Stimulated activated CD4-positive, alpha-beta T cell treated with anti-CD3 and anti-CD28 coated beads, Interleukin-2, amount 100 ng/mL, for 4 hours (primary cell): ENCODE results near the gene DNM1L.
"Not testable (repeated sequence)": the region's sequence is repeated elsewhere in the genome, so short reads cannot be mapped to it uniquely, and the experiment has no call there.

Source experiments
- DNase-seq: peaks from one replicate; pipeline ENCODE4 v3.0.0-alpha.2; 2020; ENCODE audit warnings: low read depth

The DNM1L gene

DNA sequence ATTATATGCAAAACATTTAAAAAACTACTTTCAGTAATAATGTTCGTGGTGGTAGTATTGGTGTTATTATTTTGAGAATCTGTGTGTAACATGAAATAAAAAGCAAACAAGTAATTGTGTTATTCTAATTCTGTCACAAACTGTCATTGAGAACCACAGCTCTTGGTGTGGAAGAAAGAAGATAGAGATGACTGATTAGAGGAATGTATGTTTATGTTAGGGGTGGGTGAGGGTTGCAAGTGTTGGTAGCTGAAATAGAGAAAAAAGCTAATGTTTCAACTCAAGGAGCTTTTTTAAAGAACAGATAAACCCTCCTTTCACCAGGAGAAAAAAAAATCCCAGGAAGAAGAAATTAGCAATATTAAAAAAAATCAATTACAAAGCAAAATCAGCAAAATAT lies 18.3 kb downstream of the DNM1L start:
- DNase-seq: no peak

DNA sequence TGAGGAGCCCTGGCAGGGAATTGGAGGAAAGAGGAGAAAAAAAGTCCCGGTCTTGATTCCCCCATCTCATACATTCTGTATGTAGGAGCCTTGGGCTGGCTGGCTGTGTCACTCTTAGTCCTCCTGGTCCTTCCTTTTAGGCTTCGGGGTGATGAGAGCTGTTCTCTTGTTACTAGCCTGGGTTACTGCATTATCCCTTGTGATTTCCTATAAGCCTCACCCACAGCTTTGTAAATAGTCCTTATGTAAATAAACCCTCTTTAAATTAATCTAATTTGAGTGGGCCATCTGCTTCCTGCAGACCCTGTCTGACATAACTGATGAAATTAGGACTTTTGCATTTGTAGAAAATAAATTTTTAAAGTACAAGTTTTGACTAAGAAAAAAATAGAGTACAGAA lies 19.2 kb downstream of the DNM1L start:
- DNase-seq: no peak

DNA sequence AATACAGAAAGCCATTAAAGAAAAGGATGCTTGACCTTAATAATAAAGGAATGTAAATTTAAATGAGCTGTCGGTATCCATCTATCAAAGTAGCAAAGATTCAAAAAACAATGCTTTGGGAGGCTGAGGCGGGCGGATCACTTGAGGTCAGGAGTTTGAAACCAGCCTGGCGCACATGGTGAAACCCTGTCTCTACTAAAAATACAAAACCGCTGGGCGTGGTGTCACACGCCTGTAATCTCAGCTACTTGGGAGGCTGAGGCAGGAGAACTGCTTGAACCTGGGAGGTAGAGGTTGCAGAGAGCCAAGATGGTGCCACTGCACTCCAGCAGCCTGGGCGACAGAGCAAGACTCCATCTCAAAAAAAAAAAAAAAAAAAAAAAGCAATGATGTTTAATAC lies 20.3 kb downstream of the DNM1L start:
- not testable (repeated sequence) for DNase-seq

DNA sequence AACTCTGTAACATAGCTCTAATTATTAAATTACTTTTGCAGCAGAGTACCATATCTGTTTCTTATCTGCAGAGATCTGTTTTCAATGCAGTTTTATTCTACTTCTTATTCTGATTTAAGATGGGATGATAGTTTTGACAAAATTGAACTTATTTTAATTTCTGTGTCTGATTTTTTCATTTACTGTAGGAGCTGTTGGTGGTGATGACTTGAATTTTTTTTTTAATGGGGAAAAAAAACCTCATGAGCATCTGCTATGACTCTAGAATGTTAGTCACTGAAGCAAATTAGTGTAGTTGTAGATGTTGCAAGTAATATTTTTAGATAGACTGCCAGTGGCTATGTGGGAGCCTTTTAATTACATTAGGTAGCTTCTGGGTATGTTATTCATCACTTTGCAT lies 23.4 kb downstream of the DNM1L start:
- no peak for DNase-seq

DNA sequence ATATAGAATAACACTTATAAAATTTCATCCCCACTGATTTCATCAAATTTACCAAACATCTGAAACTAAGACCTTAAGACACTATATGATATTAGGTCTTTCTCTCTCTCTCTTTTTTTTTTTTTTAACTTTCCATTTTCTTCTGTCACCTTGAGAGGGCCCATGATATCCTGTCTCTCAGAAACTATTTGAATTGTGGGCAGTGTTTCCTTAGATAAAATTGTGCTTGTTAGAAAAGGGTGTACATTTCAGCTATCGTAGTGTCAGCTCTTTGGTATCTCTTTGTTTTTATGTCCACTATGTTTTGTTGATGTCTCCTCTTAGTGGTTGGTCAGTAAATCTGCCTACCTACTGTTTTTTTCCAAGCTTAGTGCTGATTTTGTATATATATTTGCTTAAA lies 23.8 kb downstream of the DNM1L start:
- DNase-seq: no peak

DNA sequence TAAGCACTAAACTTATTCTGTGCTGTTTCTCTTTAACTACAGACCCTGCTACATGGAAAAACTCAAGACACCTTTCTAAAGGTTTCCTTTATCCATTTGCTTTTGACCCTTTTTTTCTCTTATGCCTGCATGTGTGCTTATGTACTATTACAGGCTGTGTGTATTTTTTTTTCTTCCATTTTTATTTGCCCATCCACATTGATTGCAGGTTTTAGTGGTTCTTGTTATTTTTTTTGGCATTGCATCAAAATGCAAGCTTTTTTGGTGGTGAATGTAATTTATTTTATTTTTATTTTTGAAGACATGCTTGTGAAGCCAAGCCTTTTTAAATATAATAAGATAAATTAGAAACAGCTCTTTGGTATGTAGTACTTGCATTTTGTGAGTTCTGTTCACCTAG lies 26.7 kb downstream of the DNM1L start:
- DNase-seq: no peak

DNA sequence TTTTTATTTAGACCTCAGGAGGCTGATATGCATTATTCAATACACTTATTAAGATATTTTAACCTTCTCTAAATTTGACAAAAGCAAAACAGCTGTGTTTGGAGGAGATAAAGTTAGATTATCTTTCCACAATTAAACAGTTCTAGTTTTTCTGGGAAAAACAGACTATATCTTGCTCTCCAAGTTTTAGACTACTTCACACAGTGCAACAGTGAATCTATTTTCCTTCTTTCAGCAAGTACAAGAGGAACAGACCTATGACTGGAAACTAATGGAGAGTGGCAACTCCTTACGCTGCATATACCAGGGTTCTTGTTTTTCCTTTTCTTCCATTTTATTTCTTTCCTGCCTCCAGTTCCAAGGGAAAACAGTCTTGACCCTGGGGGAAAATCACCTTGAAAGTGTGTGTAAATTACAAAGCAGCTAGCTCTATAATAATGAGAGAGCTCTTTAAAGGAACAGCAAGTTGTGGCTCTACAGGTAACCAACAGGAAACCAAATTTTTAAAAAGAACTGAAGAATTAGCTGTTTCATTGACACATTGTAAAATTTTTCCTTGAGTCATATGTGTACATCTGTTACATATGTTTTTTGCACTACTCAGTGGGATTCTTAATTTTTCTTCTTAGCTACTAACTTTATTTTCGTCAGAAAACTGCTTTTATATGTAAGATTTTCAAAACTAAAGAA lies 27.4 kb downstream of the DNM1L start:
- DNase-seq: no peak

DNA sequence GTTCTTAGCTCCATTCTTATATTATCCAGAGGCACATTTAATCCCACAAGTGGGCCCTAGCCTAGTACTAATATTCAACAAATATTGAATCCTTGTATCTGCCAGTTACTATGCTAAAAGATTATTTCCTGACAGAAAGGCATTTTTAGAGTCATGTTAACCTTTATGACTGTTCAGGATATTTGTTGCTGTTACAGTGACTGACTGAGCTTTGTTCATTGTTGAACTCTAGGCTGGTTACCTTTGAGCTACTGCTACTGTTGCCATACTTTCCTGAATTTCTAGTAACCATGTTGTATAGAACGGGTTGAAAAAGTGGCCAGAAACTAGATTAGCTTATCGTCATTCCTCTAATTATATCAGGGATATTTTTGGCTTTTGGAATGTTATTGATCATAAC lies 29.8 kb downstream of the DNM1L start:
- no peak for DNase-seq

DNA sequence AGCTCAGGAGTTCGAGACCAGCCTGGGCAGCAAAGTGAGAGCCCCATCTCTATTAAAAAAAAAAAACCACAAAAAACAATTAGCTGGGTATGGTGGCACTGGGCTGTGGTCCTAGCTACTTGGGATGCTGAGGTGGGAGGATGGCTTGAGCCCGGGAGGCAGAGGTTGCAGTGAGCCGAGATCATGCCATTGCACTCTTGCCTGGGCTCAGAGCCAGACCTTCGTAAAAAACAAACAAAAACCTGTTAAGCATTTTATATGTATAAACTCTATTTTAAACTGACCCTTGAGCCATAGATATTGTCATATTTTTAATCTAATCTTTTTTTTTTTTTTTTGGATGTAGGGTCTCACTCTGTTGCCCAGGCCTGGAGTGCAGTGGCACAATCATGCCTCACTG lies 35.7 kb downstream of the DNM1L start:
- DNase-seq: no peak

DNA sequence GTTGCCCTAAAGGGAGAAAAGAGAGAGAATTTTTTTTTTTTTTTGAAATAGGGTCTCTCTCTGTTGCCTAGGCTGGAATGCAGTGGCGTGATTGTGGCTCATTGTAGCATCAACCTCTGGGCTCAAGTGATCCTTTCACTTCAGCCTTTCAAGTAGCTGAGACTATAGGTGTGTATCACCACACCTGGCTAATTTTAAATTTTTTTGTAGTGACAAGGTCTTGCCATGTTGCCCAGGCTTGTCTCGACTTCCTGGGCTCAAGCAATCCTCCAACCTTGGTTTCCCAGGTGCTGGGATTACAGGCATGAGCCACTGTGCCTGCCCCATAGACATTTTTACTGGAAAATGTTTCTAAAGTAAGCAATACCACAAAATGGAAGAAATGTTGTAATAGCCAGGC lies 39.8 kb downstream of the DNM1L start:
- no peak for DNase-seq

DNA sequence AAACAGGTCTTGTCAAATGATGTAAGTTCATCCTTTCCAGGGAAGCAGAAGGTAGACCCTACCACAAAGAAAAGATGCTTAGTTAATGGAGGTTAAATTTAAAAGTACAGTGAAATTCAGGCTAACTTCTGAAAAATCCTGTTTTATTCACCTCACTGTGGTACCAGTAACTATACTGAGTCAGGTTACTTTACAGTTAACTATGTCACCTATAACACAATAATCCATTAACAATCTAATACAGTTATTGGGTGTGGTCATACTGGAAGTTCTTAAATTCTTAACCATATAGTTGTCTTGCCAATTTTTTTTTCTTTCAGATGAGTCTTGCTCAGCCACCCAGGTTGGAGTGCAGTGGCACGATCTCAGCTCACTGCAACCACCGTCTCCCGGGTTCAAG lies 46.2 kb downstream of the DNM1L start:
- not testable (repeated sequence) for DNase-seq

DNA sequence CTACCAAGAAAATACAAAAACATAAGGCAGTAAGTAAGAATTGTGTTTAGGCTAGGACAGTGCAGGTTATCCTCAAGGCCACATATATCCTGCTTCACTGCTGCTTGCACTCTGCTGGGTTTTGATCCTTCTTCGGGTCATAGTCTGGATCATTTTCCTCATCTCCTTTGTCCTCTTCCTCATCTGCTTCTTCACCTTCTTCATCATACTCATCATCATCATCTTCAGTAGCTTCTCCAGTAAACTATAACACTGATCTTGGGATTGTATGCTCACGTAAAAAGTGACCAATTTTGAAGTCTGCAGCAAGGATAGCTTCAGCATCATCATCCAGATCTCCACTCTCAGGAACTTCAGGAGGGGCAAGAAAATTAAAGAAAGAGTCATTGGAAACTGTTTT lies 47.2 kb downstream of the DNM1L start:
- DNase-seq: no peak

DNA sequence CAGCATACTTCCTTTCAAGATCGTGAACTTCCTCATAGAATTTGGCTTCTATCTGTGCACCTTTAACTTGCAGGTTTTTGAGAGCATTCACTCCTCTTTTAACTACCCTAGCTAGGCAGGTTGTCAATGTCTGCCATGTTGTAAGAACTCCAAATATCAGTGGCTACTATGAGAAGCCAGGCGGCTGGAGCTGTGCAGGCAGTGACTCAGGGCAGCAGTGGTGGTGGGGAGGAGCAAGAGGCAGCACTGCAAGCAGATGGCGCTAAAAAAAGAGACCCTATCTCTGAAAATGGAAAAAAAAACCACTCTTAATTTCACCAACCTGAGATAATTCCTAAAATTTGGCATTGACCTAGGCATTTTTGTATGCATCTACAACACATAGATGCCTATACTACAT lies 48.1 kb downstream of the DNM1L start:
- DNase-seq: no peak

DNA sequence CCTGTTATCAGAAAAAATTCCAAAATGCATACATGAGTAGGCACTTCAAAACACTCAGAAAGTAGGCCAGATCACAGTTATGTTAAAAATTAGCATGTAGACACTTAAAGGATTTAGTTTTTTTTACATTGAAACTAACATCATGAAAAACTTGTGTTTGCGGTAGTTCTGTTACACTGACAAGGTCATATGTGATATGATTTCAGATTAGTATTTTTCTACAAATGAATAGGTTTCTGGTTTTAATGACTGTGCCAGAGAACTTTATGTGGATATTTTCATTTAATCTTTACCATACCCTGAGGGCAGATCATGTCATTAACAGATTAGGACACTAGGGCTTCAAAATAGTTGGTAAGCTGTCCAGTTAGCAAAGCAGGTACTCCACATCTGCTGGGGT lies 55.9 kb downstream of the DNM1L start:
- no peak for DNase-seq

DNA sequence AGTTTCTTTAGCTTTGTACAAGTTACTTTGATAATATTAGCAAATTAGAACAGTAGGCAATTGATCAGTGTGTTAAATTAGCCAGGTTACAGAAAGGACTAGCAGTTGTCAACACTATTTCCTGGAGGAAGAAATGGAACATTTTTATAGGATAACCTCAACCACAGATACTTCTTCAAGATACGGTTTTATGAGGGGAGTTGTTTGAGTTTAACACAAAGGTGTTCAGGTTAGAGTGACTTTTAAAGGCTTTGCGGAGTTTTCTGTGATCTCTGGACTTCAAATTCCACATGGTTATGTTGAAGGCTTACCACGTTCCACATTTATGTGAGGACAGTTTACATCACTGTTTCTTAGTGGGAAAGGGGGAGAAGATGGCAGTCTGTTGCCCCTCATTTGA lies 57.3 kb downstream of the DNM1L start:
- no peak for DNase-seq

DNA sequence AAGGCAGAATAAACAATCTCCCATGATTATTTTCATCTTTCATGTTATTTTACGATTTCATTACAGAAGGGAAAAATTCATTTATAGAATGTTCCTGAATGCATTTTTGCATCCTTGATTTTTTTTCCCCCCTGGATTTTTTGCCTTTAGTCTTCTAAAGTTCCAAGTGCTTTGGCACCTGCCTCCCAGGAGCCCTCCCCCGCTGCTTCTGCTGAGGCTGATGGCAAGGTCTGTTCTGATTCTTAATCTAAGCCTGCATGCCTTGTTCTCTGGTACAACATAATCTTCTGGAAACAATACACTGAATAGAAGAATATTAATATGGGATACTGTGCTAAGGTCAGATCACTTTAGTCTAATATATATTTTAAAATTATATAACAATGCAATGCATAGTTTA lies 58.6 kb downstream of the DNM1L start:
- DNase-seq: no peak

DNA sequence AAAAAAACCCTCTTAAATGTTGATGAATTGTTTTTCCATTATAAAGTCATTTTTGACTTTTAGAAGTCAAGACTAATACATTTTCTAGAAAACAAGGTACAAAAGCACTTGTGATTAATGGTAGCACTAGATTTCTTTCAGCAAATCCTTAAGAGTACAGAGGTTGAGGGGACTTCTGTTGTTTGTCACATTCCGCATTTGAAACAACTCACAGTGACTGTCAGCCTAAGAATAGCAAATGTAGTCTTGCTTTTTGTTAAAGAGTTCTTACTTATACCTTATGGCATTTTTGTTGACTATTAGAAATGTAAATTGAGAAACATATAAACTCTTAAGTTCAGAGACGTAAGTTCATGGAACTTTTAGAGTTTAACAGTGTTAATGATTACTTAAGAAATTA lies 60.2 kb downstream of the DNM1L start:
- no peak for DNase-seq

DNA sequence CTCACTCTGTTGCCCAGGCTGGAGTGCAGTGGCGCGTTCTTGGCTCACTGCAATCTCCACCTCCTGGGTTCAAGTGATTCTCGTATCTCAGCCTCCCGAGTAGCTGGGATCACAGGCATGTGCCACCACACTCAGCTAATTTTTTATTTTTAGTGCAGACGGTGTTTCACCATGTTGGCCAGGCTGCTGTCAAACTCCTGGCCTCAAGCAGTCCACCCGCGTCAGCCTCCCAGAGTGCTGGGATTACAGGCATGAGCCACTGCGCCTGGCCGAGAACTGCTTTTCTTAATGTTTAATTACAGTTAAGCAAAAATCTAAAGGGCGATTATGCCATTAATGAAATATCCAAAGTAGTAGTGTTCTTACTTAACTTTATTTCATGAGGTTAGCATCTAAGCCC lies 63.0 kb downstream of the DNM1L start:
- DNase-seq: no peak

DNA sequence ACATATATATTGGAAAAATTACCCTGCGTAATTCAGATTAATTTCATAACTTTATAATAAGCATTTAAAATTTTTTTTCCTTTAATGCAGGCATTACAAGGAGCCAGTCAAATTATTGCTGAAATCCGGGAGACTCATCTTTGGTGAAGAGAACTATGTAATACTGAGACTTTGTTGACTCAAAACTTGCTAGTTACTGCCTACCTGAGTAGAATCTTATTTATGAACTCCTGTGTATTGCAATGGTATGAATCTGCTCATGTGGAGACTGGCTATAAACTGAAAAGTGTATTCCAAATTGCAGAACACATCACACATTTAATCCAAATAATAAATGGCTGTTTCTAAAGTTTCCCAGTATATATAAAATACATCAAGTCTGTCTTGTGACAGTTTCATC lies 64.2 kb downstream of the DNM1L start:
- no peak for DNase-seq

DNA sequence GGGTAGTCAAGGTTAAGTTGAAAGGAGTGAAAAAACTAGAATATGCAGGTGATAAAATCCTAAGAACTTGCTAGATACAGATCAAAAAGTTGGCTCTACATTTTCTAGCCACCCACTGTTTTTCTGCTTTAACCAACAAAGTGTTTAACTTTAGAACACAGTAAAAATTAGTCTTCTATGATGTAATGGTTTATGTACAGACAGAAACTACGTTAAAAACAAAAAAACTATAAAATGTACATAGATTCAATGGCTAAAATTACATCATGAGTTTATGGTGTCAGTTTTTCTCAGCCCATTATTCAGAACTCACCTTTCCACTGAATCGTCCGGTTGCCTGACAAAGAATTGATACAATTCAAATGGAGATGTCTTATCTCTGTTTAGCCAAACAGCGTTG lies 74.5 kb downstream of the DNM1L start:
- no peak for DNase-seq

DNA sequence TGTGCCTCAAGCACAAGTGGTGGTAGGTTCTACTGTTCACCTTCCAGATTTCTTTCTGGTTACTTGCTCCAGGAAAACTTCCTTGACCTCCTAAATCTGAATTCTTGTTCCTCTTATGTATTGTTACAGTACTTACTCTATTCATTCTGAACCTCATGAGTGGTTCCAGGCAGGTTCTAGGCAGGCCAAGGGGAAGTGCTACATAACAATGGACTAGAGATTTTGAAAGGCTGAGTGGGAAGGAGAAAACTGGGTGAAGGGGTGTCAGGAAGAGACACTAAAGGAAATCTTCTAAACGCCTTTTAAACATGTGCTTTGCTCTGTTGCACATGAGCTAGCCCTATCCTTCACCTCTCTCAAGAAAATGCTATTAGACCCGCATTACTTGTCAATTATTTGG lies 75.0 kb downstream of the DNM1L start:
- DNase-seq: no peak

DNA sequence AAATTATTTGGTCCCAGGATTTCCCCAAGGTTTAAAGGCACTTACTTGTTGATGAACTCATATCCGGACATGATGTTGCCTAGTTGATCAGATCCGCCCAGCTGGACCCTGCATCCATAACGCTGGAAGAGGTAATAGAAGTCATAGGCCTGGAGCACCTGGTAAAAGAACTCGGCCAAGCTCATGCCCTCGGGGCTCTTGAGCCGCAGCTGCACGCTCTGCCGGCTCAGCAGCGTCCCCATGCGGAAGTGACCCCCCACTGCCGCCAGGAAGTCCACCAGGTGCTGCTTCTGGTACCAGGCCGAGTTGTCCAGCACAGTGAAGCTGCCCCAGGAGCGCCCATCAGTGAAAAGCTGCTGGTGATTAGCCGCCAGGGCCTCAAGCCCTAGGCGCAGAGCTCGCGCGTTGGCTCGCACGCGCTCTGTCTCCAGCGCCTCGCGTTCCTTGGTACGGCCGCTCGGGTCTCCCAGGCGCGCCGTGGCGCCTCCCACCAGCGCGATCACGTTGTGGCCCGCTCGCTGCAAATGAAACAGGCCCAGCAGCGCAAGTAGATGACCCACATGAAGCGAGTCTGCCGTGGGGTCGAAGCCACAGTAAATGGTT lies 76.1 kb downstream of the DNM1L start:
- DNase-seq: peak; percentile 44

DNA sequence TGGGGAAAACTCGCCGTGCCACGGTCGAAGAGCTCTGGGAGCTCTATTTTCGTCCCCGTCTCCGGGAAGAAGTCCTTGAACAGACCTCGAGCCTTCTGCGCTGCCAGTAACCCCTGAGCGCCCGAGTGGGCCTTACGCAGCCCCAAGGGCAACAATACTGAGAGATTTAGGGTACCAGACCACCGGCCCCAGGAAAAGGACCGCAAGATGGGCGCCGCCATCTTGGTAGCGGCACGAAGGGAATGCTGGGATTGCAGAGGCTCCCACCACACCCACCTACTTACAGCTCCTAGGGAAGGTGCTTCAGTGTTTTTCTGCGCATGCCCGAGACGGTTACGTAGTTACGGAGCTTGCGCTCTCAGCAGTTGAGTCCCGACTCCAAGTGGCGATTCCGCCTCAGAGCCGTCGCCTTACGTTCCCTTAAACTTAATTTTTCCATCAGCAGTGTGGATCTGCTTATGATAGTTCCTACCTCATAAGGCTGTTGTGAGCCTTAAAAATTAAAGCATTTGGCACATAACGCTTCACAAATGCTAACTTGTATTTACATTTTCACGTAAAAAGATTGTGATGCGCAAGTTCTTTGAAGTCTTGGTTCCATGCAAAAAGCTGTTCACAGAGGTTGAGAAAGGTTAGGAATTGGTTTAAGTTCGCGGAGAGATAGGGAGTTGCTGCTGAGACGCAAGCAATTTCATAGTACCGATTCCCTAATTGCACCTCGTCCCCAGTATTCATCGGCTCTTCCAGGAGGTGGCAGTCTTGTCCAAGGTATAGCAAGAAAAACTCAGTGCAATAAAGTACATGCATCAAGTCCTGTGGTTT lies 76.8 kb downstream of the DNM1L start, which contains the start of gene YARS2:
YARS2 (minus strand) TSS at position 244 of the 822 bp plus-strand sequence; CDS start at position 221, 23 bp downstream.
- peak; percentile 86 for DNase-seq
